GM19240 (cell line): ENCODE data around the gene ZFP64.
"Not testable (repeated sequence)": the region's sequence is repeated elsewhere in the genome, so short reads cannot be mapped to it uniquely, and the experiment has no call there.

ENCODE experiments used
- DNase-seq: peaks from one replicate; pipeline ENCODE4 v3.0.0; 2011; ENCODE audit warnings: low spot score; ENCODE audit not compliant: insufficient read length

Gene ZFP64

GRCh38 chr20:52191132-52191915, at the start of gene ZFP64:
Gene ZFP64, minus strand, starts transcription at chr20:52191779. Its CDS starts 143 bp downstream, at chr20:52191636.
- peak; percentile 59 for DNase-seq

DNA sequence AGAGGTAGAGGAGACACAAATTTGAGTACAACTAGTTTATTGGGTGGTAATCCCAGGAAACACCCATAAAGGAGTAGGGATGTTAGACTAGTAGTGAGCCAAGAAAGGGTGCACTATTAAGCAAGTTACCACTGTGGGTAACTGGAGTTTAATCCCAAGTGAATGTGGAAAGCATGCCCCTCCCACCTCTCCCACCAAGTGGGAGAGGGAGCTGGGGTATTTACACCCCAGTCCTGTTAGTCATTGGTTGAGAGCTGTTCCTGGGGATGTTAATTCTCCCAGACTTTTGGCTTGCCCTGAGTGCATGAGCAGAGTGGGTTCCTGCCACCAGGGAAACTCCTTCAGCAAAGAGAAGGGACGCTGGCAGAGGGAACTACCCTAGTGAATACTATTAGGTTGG, 49.2 kb upstream of the ZFP64 start:
- no peak for DNase-seq

DNA sequence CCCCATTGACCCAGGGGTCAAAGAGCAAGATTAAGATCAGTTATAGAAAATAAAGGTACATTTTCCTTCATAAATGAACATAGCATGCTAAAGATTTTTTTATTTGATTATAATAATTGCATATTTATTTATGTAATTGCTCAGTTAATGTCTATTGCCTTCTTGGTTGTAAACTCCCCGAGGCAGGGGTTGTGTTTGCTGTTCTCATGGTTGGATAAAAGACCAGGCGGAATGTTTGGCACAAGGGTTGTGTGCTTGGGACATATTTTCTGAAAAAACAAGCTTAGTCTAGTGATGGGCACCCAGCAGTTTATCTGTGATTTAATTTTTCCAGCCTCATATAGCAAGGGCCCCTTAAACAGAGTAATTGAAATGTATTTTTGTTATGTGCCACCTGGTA, 47.5 kb upstream of the ZFP64 start:
- no peak for DNase-seq

GRCh38 chr20:52236292-52236691, 44.7 kb upstream of the ZFP64 start:
- DNase-seq = no peak

GRCh38 chr20:52235129-52235528, 43.5 kb upstream of the ZFP64 start:
- DNase-seq = no peak

- DNase-seq = no peak
Measured at GRCh38 chr20:52234302-52235045, 42.9 kb upstream of the ZFP64 start.

- DNase-seq = no peak
Measured at GRCh38 chr20:52231230-52231746, 39.7 kb upstream of the ZFP64 start.

DNA sequence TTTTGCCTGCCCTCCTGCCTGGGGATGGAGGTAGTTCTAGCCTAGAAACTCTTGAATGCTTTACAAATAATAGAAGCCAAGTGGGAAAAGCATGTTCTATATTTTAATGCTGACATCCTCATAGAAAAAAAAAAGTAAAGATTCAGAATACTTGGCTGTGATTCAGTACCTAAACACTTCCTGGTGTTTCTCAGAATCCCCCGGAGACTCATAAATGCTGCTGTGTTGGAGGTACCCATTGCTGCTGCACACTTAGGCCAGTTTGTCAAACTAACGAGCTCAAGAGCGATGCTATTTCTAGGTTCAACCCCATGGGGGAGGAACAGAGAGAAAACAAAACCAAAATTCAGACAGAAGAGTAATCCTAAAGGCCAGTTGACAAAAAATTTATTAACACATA, 38.8 kb upstream of the ZFP64 start:
- no peak for DNase-seq

DNA sequence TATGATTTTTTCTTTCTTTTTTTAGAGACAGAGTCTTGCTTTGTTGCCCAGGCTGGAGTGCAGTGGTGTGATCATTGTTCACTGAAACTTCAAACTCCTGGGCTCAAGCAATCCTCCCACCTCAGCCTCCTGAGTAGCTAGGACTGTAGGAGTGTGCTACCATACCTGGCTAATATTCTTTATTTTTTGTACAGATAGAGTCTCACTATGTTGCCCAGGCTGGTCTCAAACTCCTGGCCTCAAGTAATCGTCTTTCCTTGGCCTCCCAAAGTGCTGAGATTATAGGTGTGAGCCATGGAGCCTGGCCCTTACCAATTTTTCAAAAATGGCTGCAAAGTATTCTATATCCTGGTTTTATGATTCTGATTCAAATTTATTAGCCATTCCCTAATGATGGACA, 37.8 kb upstream of the ZFP64 start:
- DNase-seq = not testable (repeated sequence)

GRCh38 chr20:52226370-52226769, 34.8 kb upstream of the ZFP64 start:
- no peak for DNase-seq

GRCh38 chr20:52224920-52225319, 33.3 kb upstream of the ZFP64 start:
- no peak for DNase-seq

DNA sequence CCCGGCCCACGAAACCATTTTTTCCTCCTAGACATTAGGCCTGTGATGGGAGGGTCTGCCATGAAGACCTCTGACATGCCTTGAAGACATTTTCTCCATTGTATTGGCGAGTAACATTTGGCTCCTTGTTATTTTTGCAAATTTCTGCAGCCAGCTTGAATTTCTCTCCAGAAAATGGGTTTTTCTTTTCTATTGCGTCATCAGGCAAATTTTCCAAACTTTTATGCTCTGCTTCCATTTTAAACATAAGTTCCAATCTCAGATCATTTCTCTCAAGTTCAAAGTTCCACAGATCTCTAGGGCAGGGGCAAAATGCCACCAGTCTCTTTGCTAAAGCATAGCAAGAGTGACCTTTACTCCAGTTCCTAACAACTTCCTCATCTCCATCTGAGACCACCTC, 29.8 kb upstream of the ZFP64 start:
- not testable (repeated sequence) for DNase-seq

- DNase-seq = not testable (repeated sequence)
Measured at GRCh38 chr20:52220891-52221290, 29.3 kb upstream of the ZFP64 start.

- no peak for DNase-seq
Measured at GRCh38 chr20:52219441-52219840, 27.9 kb upstream of the ZFP64 start.

DNA sequence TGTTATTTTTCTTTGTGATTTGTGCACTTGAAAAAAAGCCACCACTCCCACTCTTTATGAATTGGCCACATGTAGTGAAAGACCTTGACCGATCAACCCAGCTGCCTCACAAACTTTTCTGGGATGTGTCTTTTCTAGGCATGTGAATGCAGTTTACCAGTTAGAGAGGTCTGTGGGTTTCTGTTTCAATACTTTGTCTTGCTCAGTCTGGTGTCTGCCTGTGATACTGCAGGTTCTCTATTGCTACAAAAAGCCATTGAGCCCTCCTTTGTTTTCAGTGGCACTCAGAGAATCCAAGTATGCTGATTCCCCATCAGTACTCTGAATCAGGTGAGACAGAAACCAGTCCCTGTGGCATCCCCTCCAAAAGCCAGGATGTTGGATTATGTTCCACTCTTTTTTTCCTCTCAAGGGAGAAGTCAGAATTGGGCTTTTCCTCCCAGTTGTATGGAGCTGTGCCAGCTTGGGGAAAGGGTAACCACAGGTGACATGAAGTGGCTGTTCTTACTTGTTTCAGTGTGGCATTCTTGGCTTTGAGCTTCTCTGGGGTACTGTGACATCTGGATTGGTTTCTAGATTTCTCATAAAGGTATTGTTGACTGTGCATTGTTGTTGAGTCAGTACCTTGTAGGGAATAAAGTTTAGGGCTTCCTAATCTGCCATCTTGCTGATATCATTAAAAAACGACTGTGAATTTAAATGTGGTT, 26.3 kb upstream of the ZFP64 start:
- no peak for DNase-seq

DNA sequence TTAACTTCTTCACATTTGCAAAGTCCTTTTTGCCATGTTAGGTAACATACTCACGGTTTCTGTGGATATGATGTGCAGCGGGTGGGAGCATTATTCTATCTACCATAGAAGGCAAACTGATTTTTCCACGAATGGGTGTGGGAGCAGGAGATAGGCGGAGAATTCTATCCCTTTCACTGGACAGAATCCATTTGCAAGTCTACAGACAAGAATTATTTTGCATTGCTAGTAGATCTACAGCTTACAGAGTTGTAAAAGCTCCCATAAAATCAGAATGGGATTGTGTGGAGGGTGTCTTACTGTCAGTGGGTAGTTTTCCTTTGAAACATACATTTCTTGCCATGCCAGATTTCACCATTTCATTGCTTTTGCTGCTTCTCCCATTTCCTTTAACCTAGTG, 22.4 kb upstream of the ZFP64 start:
- DNase-seq = no peak

GRCh38 chr20:52212943-52213342, 21.4 kb upstream of the ZFP64 start:
- no peak for DNase-seq

DNA sequence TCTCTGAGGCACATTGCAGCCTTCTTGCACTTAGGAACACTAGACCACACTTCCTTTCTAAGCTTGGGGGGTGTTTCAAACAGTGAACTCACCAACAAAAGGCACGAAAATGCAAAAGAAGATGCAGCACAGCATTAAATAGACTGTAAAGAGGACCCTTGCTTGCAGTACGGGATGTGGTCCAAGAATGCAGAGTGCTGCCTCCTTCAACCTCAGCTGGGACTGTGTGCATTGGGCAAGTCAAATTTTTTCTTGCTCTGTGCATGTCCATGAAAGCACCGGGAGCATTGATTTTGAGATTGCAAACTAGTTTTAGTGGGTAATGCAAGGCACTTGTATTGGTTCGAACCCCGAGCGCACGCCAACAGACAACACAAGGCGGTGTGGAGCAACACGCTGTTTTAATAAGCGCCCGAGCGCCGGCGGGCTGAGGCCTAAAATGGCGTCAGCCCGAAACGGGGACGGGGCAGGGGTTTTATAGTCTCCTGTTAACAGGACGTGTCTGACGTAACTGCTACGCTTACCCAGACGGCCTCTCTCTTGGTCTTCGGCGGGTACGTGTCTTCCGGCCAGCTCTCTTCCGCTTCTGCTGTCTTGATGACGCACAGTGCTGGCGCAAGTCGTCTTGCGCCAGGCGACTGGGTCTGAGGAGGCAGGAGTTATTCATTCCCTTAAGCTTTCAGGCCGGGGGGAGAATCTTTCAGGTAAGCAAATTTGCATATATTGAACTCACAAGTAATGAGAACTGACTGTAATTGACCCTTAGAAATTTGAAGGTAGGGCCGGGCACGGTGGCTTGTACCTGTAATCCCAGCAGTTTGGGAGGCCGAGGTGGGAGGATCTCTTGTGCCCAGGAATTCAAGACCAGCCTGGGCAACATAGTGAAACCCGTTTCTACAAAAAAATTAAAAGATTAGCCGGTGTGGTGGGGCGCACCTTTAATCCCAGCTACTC, 18.7 kb upstream of the ZFP64 start:
- no peak for DNase-seq

DNA sequence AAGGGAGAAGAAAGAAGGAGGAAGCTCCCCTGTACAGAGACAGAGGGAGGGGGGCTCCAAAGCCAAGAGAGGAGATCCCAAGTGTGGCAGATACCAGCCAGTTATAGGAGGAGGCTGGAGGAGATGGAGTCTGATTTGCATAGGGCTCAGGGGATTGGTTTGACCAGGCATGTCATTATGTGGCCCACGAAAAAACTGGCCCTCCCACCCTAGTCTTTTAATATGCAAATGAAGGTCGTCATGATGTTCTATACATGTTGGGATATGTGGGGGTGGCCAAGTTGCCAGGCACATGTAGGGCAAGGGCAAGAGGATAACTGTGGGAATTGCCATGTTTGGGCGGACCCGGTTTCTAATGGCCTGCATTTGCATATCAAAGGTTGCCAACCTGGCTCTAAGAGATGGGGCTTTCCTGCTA, 17.6 kb upstream of the ZFP64 start:
- no peak for DNase-seq

GRCh38 chr20:52207020-52207810, 15.6 kb upstream of the ZFP64 start:
- DNase-seq = no peak
